Endothelial cell (in vitro differentiated cells): Measurements from ENCODE around the gene ZNF726. TPM values are rescaled to one million over a fixed set of nuclear protein-coding genes. Genes with fewer than 3 reads are reported as not detected.
"Not testable (repeated sequence)": the region's sequence is repeated elsewhere in the genome, so short reads cannot be mapped to it uniquely, and the experiment has no call there.

Experiments used
- DNase-seq: peaks from one replicate; pipeline ENCODE4 v3.0.0; 2021; ENCODE audit warnings: low spot score
- H3K27ac Mint-ChIP-seq: one replicate; pipeline ENCODE4 v1.8.0; 2021; ENCODE audit warnings: mixed read lengths, inconsistent platforms; ENCODE audit not compliant: unreplicated experiment
- H3K27me3 Mint-ChIP-seq: one replicate; pipeline ENCODE4 v1.8.0; 2021; ENCODE audit warnings: mild to moderate bottlenecking, moderate library complexity, mixed read lengths, inconsistent platforms; ENCODE audit not compliant: unreplicated experiment
- H3K36me3 Mint-ChIP-seq: one replicate; pipeline ENCODE4 v1.8.0; 2021; ENCODE audit warnings: mild to moderate bottlenecking, low read depth, mixed read lengths, inconsistent platforms; ENCODE audit not compliant: unreplicated experiment
- H3K4me1 Mint-ChIP-seq: one replicate; pipeline ENCODE4 v1.8.0; 2021; ENCODE audit warnings: mild to moderate bottlenecking, mixed read lengths, inconsistent platforms; ENCODE audit not compliant: unreplicated experiment
- H3K4me3 Mint-ChIP-seq: one replicate; pipeline ENCODE4 v1.8.0; 2021; ENCODE audit warnings: mild to moderate bottlenecking, mixed read lengths, inconsistent platforms; ENCODE audit not compliant: unreplicated experiment
- H3K9me3 Mint-ChIP-seq: one replicate; pipeline ENCODE4 v1.8.0; 2021; ENCODE audit warnings: mixed read lengths, inconsistent platforms; ENCODE audit not compliant: unreplicated experiment
- CTCF ChIP-seq: fragments of 200-600 bp; sonication (generic); IDR thresholded peaks from one replicate; pipeline ENCODE4 v1.5.0; 2021; ENCODE audit warnings: antibody characterized with exemption; ENCODE audit not compliant: unreplicated experiment
- total RNA-seq: library from RNA; stranded (reverse); fragmentation: NEBNext Ultra II Directional; extraction: Animal tissue kit (Norgen Biotek cat#: 25700); gene quantifications from one replicate; pipeline ENCODE4 v1.2.1, GENCODE V29; 2021; ENCODE audit not compliant: unreplicated experiment

The ZNF726 gene
- total RNA-seq, 1 donor from 2014 or later, result 3.4 TPM

- H3K27me3 Mint-ChIP-seq, result peaks cover 14% of the 10 kb centered on the region
- no peak overlapping the region for H3K4me3 Mint-ChIP-seq
- peaks cover 40% of the 10 kb centered on the region for H3K9me3 Mint-ChIP-seq
- no peak for DNase-seq
- no peak overlapping the region for H3K27ac Mint-ChIP-seq
- no peak for TF ChIP-seq CTCF
- peaks cover 30% of the 10 kb centered on the region for H3K36me3 Mint-ChIP-seq
- no peaks in the 10 kb centered on the region for H3K4me1 Mint-ChIP-seq
Measured at GRCh38 chr19:23882493-23882892, 32.2 kb upstream of the ZNF726 start.

- DNase-seq, result no peak
- no peak overlapping the region for H3K4me3 Mint-ChIP-seq
- peaks cover 17% of the 10 kb centered on the region for H3K36me3 Mint-ChIP-seq
- peaks cover 15% of the 10 kb centered on the region for H3K27me3 Mint-ChIP-seq
- peaks cover 36% of the 10 kb centered on the region for H3K9me3 Mint-ChIP-seq
- no peaks in the 10 kb centered on the region for H3K4me1 Mint-ChIP-seq
- no peak overlapping the region for H3K27ac Mint-ChIP-seq
- no peak for TF ChIP-seq CTCF
Measured at GRCh38 chr19:23884363-23884762, 30.3 kb upstream of the ZNF726 start.

GRCh38 chr19:23887642-23888041 is 27.0 kb upstream of the ZNF726 start:
- no peak overlapping the region for H3K4me3 Mint-ChIP-seq
- DNase-seq, result no peak
- H3K4me1 Mint-ChIP-seq, result no peaks in the 10 kb centered on the region
- no peak for TF ChIP-seq CTCF
- peaks cover 9% of the 10 kb centered on the region for H3K27me3 Mint-ChIP-seq
- H3K36me3 Mint-ChIP-seq, result peaks cover 5% of the 10 kb centered on the region
- H3K9me3 Mint-ChIP-seq, result peaks cover 28% of the 10 kb centered on the region
- H3K27ac Mint-ChIP-seq, result no peak overlapping the region

- peaks cover 12% of the 10 kb centered on the region for H3K36me3 Mint-ChIP-seq
- H3K9me3 Mint-ChIP-seq, result peaks cover 28% of the 10 kb centered on the region
- not testable (repeated sequence) for H3K4me1 Mint-ChIP-seq, H3K27ac Mint-ChIP-seq, DNase-seq, H3K27me3 Mint-ChIP-seq, H3K4me3 Mint-ChIP-seq
Measured at GRCh38 chr19:23896096-23896495, 18.6 kb upstream of the ZNF726 start.

GRCh38 chr19:23896912-23897311 is 17.8 kb upstream of the ZNF726 start:
- Mint-ChIP-seq H3K4me1 (no peaks in the 10 kb centered on the region), H3K27ac (no peak overlapping the region), H3K4me3 (no peak overlapping the region), H3K9me3 (peaks cover 34% of the 10 kb centered on the region), H3K27me3 (no peaks in the 10 kb centered on the region), H3K36me3 (peaks cover 13% of the 10 kb centered on the region)
- TF ChIP-seq CTCF, result no peak
- no peak for DNase-seq

- Mint-ChIP-seq H3K27ac (no peak overlapping the region), H3K9me3 (peaks cover 45% of the 10 kb centered on the region), H3K4me3 (no peak overlapping the region), H3K36me3 (peaks cover 19% of the 10 kb centered on the region), H3K27me3 (peaks cover 2% of the 10 kb centered on the region), H3K4me1 (no peaks in the 10 kb centered on the region)
- DNase-seq, result no peak
- TF ChIP-seq CTCF, result no peak
Measured at GRCh38 chr19:23901360-23901759, 13.3 kb upstream of the ZNF726 start.
